ENCODE data around the gene VPS50. TPM values are rescaled to one million over a fixed set of nuclear protein-coding genes. Genes with fewer than 3 reads are reported as not detected.

The VPS50 gene
- total RNA-seq, 1 experiment from 2014 or later, result 13.6 TPM

DNA sequence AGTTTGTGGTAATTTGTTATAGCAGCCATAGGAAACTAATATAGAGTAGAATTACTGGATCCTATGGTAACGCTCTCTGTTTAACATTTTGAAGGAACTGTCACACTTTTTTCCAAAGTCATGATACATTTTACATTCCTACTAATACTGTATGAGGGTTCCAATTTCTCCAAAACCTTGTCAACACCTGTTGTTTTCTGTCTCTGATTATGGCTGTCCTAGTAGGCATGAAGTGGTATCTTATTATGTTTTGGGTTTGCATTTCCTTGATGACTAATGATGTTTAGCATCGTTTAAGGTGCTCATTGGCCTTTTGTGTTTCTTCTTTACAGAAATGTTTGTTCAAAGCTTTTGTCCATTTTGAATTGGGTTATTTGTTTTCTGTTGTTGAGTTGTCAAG, 69.6 kb downstream of the VPS50 start:
- H3K4me1 Mint-ChIP-seq, result peaks cover 5 to 6% of the 10 kb centered on the region in 2 experiments; a peak in 3 of 4 replicates

More for the DNA sequence above, 69.6 kb downstream of the VPS50 start:
- no peaks in the 10 kb centered on the region for H3K79me2 ChIP-seq (ENCODE audit: insufficient read depth, low read length)
- no peaks in the 10 kb centered on the region for H3K9me3 ChIP-seq (ENCODE audit: control insufficient read depth, low read depth, low read length)
- no peaks in the 10 kb centered on the region for H3K4me1 ChIP-seq (ENCODE audit: insufficient read depth, low read length)
- no peak overlapping the region for H2BK15ac ChIP-seq (ENCODE audit: low read depth, low read length)
- H3K27ac Mint-ChIP-seq, result no peak overlapping the region; a peak in 1 of 7 replicates
- H4K5ac ChIP-seq (ENCODE audit: insufficient read length, low read depth, low read length), result no peak overlapping the region
- no peaks in the 10 kb centered on the region for H4K20me1 ChIP-seq (ENCODE audit: control insufficient read depth, insufficient read depth, insufficient read length)
- no peak overlapping the region for H3K9ac ChIP-seq (ENCODE audit: extremely low read depth, insufficient read length, low read length)
- H3K56ac ChIP-seq (ENCODE audit: insufficient read length, low read depth, low read length), result no peak overlapping the region
- no peaks in the 10 kb centered on the region for H3K79me1 ChIP-seq (ENCODE audit: insufficient read depth, low read depth, low read length, poor library complexity, severe bottlenecking)
- H3K9me3 Mint-ChIP-seq, result no peaks in the 10 kb centered on the region
- H2AFZ ChIP-seq (ENCODE audit: low read length), result no peak overlapping the region
- no peak overlapping the region for H2BK12ac ChIP-seq (ENCODE audit: insufficient read length, low read depth, low read length)
- no peak overlapping the region for H3K14ac ChIP-seq (ENCODE audit: insufficient read depth, low read length)
- no peaks in the 10 kb centered on the region for H3K23me2 ChIP-seq (ENCODE audit: insufficient read length, low read depth, low read length, poor library complexity, severe bottlenecking)
- H3K36me3 Mint-ChIP-seq (ENCODE audit: insufficient read depth in 1 of 3, low read depth in 3 of 3), result peaks cover 0 to 2% (median 0%) of the 10 kb centered on the region in 3 experiments; a peak in 1 of 7 replicates
- no peak overlapping the region for H2BK120ac ChIP-seq (ENCODE audit: low read depth, low read length, poor library complexity, severe bottlenecking)
- no peak for DNase-seq
- H4K91ac ChIP-seq (ENCODE audit: insufficient read length, low read depth, low read length), result no peak overlapping the region
- no peak overlapping the region for H3T11ph ChIP-seq (ENCODE audit: low read length)
- H3K4ac ChIP-seq (ENCODE audit: low read depth, low read length), result no peak overlapping the region
- H3K27me3 Mint-ChIP-seq (ENCODE audit: low read depth), result no peaks in the 10 kb centered on the region
- H3K18ac ChIP-seq (ENCODE audit: insufficient read length, low read depth, low read length), result no peak overlapping the region
- no peak overlapping the region for H4K8ac ChIP-seq (replicated peaks; ENCODE audit: insufficient read length, low read depth, low read length)
- H3K23ac ChIP-seq (ENCODE audit: insufficient read length, low read depth, low read length), result no peak overlapping the region
- no peak overlapping the region for H3K4me3 Mint-ChIP-seq
- no peak overlapping the region for H2BK5ac ChIP-seq (ENCODE audit: insufficient read length, low read length)
- no CpG with 5 or more reads among the region's 2 CpGs for WGBS (ENCODE audit: extremely low coverage, insufficient read length, low lambda C conversion rate)
- no peak overlapping the region for H2AK5ac ChIP-seq (ENCODE audit: insufficient read length, low read length)
- no peak overlapping the region for H3K4me2 ChIP-seq (ENCODE audit: insufficient read depth, insufficient read length, low read length)
- no peaks in the 10 kb centered on the region for H3K27me3 ChIP-seq (ENCODE audit: insufficient read depth, low read length)
- no peak overlapping the region for H3K27ac ChIP-seq (ENCODE audit: insufficient read length, low read depth, low read length)
- TF ChIP-seq, protein P1, sequence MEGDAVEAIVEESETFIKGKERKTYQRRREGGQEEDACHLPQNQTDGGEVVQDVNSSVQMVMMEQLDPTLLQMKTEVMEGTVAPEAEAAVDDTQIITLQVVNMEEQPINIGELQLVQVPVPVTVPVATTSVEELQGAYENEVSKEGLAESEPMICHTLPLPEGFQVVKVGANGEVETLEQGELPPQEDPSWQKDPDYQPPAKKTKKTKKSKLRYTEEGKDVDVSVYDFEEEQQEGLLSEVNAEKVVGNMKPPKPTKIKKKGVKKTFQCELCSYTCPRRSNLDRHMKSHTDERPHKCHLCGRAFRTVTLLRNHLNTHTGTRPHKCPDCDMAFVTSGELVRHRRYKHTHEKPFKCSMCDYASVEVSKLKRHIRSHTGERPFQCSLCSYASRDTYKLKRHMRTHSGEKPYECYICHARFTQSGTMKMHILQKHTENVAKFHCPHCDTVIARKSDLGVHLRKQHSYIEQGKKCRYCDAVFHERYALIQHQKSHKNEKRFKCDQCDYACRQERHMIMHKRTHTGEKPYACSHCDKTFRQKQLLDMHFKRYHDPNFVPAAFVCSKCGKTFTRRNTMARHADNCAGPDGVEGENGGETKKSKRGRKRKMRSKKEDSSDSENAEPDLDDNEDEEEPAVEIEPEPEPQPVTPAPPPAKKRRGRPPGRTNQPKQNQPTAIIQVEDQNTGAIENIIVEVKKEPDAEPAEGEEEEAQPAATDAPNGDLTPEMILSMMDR (conservative IDR thresholded peaks at IDR 0.05), result no peak
- no peak overlapping the region for H2BK20ac ChIP-seq (ENCODE audit: low read depth, low read length, poor library complexity, severe bottlenecking)
